Skeletal muscle satellite cell (primary cell): Measurements from ENCODE around the gene COL4A1.

Experiments
- H3K27me3 ChIP-seq: 2 replicates; pipeline ENCODE4 v1.7.0; 2013; ENCODE audit warnings: low read length; ENCODE audit not compliant: control insufficient read depth, insufficient read depth
- H3K36me3 ChIP-seq: 2 replicates; pipeline ENCODE4 v1.7.0; 2013; ENCODE audit warnings: mild to moderate bottlenecking, control low read depth, low read length; ENCODE audit not compliant: insufficient read depth
- H3K4me1 ChIP-seq: 2 replicates; pipeline ENCODE4 v1.7.0; 2013; ENCODE audit warnings: low read length; ENCODE audit not compliant: control insufficient read depth, insufficient read depth
- H3K4me2 ChIP-seq: 2 replicates; pipeline ENCODE4 v1.7.0; 2013; ENCODE audit warnings: mild to moderate bottlenecking, low read length
- H3K4me3 ChIP-seq: 2 replicates; pipeline ENCODE4 v1.7.0; 2013; ENCODE audit warnings: low read length
- H3K9ac ChIP-seq: 2 replicates; pipeline ENCODE4 v1.7.0; 2013; ENCODE audit warnings: mild to moderate bottlenecking, low read depth, low read length, moderate library complexity
- H3K9me3 ChIP-seq: replicated peaks from 2 replicates; pipeline ENCODE4 v1.7.0; 2013; ENCODE audit warnings: mild to moderate bottlenecking, control low read depth, low read length

Gene COL4A1

GRCh38 chr13:110155072-110155471 lies 151.9 kb downstream of the COL4A1 start:
- Histone ChIP-seq H3K27me3 (no peaks in the 10 kb centered on the region), H3K4me2 (no peak overlapping the region), H3K9ac (no peak overlapping the region), H3K9me3 (no peaks in the 10 kb centered on the region), H3K36me3 (peaks cover 81% of the 10 kb centered on the region), H3K4me3 (no peak overlapping the region), H3K4me1 (no peaks in the 10 kb centered on the region)

- Histone ChIP-seq H3K4me1 (no peaks in the 10 kb centered on the region), H3K9me3 (no peaks in the 10 kb centered on the region), H3K4me3 (no peak overlapping the region), H3K9ac (no peak overlapping the region), H3K4me2 (no peak overlapping the region), H3K27me3 (no peaks in the 10 kb centered on the region), H3K36me3 (peaks cover 81% of the 10 kb centered on the region)
Measured at GRCh38 chr13:110154410-110154933, 152.5 kb downstream of the COL4A1 start.

- Histone ChIP-seq H3K9ac (no peak overlapping the region), H3K27me3 (no peaks in the 10 kb centered on the region), H3K4me1 (no peaks in the 10 kb centered on the region), H3K4me3 (no peak overlapping the region), H3K4me2 (no peak overlapping the region), H3K9me3 (no peaks in the 10 kb centered on the region), H3K36me3 (peaks cover 71% of the 10 kb centered on the region)
Measured at GRCh38 chr13:110152351-110152750, 154.6 kb downstream of the COL4A1 start.

- Histone ChIP-seq H3K9ac (no peak overlapping the region), H3K27me3 (no peaks in the 10 kb centered on the region), H3K4me1 (no peaks in the 10 kb centered on the region), H3K4me2 (no peak overlapping the region), H3K36me3 (peaks cover 63% of the 10 kb centered on the region), H3K4me3 (no peak overlapping the region), H3K9me3 (no peaks in the 10 kb centered on the region)
Measured at GRCh38 chr13:110151462-110151861, 155.5 kb downstream of the COL4A1 start.

GRCh38 chr13:110150384-110151101 lies 156.4 kb downstream of the COL4A1 start:
- H3K4me2 ChIP-seq: no peak overlapping the region
- no peaks in the 10 kb centered on the region for H3K27me3 ChIP-seq
- H3K4me1 ChIP-seq: no peaks in the 10 kb centered on the region
- no peaks in the 10 kb centered on the region for H3K9me3 ChIP-seq
- no peak overlapping the region for H3K4me3 ChIP-seq
- peaks cover 58% of the 10 kb centered on the region for H3K36me3 ChIP-seq
- H3K9ac ChIP-seq: no peak overlapping the region

- Histone ChIP-seq H3K9ac (no peak overlapping the region), H3K4me3 (no peak overlapping the region), H3K4me1 (no peaks in the 10 kb centered on the region), H3K27me3 (no peaks in the 10 kb centered on the region), H3K36me3 (peaks cover 44% of the 10 kb centered on the region), H3K4me2 (no peak overlapping the region), H3K9me3 (no peaks in the 10 kb centered on the region)
Measured at GRCh38 chr13:110149036-110149435, 157.9 kb downstream of the COL4A1 start.

GRCh38 chr13:110140099-110140498 lies 166.9 kb downstream of the COL4A1 start:
- Histone ChIP-seq H3K9ac (no peak overlapping the region), H3K9me3 (no peaks in the 10 kb centered on the region), H3K4me2 (no peak overlapping the region), H3K4me1 (peaks cover 21% of the 10 kb centered on the region), H3K27me3 (no peaks in the 10 kb centered on the region), H3K4me3 (no peak overlapping the region), H3K36me3 (no peaks in the 10 kb centered on the region)

GRCh38 chr13:110138700-110139036 lies 168.3 kb downstream of the COL4A1 start:
- Histone ChIP-seq H3K4me3 (peak overlapping the region; percentile 75), H3K9ac (peak overlapping the region; percentile 48), H3K4me1 (peaks cover 21% of the 10 kb centered on the region), H3K4me2 (peak overlapping the region; percentile 84), H3K27me3 (no peaks in the 10 kb centered on the region), H3K36me3 (no peaks in the 10 kb centered on the region), H3K9me3 (no peaks in the 10 kb centered on the region)

GRCh38 chr13:110138010-110138699 lies 168.8 kb downstream of the COL4A1 start:
- H3K4me2 ChIP-seq: peak overlapping the region; percentile 84
- H3K27me3 ChIP-seq: no peaks in the 10 kb centered on the region
- peaks cover 21% of the 10 kb centered on the region for H3K4me1 ChIP-seq
- H3K9me3 ChIP-seq: no peaks in the 10 kb centered on the region
- peak overlapping the region; percentile 48 for H3K9ac ChIP-seq
- peak overlapping the region; percentile 75 for H3K4me3 ChIP-seq
- H3K36me3 ChIP-seq: no peaks in the 10 kb centered on the region

- H3K4me1 ChIP-seq: peaks cover 25% of the 10 kb centered on the region
- H3K4me3 ChIP-seq: peak overlapping the region; percentile 75
- H3K36me3 ChIP-seq: no peaks in the 10 kb centered on the region
- no peaks in the 10 kb centered on the region for H3K9me3 ChIP-seq
- H3K9ac ChIP-seq: peak overlapping the region; percentile 48
- H3K4me2 ChIP-seq: peak overlapping the region; percentile 84
- no peaks in the 10 kb centered on the region for H3K27me3 ChIP-seq
Measured at GRCh38 chr13:110137680-110138009, 169.3 kb downstream of the COL4A1 start.

GRCh38 chr13:110136660-110137585 lies 170.0 kb downstream of the COL4A1 start:
- Histone ChIP-seq H3K9me3 (no peaks in the 10 kb centered on the region), H3K4me3 (peak overlapping the region; percentile 75), H3K4me1 (peaks cover 32% of the 10 kb centered on the region), H3K27me3 (no peaks in the 10 kb centered on the region), H3K4me2 (peak overlapping the region; percentile 84), H3K9ac (peak overlapping the region; percentile 48), H3K36me3 (no peaks in the 10 kb centered on the region)
